ENCODE data around the gene ABCA10.

ABCA10 gene

GRCh38 chr17:69164206-69164605 is 64.4 kb downstream of the ABCA10 start:
- DNase-seq: no peak

DNA sequence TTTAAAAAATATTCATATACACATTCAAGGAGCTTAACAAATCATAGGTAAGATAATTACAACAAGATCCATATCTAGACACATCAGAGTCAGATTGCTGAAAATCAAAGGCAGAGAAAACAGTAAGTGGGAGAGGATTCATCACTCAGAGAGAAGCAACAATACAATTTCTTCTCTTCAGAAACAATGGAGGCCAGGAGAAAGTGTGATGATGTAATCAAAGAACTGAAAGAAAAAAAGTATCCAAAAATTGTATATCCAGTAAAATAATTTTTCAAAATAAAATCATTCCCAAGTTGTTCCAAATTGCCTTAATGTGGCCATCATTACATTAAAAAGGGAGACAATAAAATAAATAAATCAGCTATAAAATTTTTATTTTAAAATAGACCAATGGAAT is 69.2 kb downstream of the ABCA10 start:
- no peak for DNase-seq

- DNase-seq: no peak
Observed at GRCh38 chr17:69154267-69154666, 74.4 kb downstream of the ABCA10 start.

- no peak for DNase-seq
Observed at GRCh38 chr17:69150333-69150732, 78.3 kb downstream of the ABCA10 start.

GRCh38 chr17:69147460-69147859 is 81.2 kb downstream of the ABCA10 start:
- DNase-seq: no peak

GRCh38 chr17:69144331-69145255 is 84.0 kb downstream of the ABCA10 start:
- DNase-seq: no peak

DNA sequence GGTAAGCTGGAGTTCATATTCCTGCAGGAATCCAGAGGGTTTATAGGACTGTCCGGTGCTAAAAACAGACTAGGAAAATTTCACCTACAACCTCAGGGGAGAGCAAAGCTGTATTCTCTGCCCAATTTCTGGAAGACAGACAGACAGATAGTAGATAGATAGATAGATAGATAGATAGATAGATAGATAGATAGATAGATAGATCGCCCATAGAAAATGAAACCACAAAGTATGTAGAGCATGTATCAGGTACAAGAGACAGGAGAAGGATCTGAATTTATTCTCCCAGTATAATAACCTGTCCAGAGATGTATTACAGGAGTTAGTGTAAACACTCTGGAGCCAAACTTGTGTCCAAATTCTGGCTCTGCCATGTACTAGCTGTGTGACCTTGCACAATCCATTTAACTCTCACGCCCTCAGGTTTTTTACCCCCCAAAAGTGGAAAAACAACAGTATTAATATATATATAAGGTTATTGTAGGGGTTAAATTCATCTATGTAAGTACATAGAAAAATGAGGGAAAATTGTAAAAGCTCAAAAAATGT is 84.9 kb downstream of the ABCA10 start:
- no peak for DNase-seq

DNA sequence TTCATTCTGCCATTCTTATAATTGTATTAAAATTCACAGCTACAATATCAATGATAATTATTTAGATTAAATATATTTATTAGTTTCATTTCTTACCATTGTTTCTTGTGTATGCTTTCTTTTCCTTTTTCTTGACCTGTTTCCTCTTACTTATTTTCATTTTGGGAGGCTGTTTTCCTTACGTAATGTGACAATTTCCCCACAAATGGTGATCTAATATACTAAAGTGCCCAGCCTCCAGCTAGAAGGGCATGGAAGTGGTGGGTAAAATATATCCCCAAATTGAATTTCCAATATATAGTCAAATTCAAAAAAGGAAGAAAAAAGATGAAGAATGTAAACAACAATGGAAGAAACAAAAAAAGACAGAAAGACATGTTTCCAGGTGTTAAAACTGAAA is 85.5 kb downstream of the ABCA10 start:
- DNase-seq: no peak

DNA sequence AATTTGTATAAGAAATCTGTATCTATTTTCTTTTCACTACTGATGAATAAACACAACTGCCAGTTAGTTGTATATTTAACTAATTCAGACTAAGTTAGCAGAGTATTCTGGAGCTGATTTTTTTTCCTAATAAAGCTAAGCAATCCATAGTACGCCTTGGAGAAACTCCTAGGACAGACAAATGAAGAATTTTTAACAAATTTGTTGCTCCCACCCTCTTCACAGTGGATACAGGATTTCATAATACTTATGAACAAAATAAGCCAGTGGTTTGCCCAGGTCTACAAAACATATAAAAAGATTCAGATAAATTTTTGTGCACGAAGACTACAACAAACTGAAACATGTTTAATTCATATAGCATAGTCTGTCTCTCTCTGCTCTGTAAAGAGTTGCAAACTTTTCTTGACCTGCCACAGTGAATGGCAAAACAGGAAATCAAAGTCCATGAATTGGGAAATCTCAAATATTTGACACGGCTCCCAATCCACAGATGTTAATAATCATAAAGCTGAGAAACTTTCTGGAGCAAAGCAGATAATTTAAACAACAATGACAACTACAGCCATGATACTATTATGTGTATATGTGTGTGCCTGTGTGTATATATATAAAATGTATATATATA is 86.3 kb downstream of the ABCA10 start:
- no peak for DNase-seq

DNA sequence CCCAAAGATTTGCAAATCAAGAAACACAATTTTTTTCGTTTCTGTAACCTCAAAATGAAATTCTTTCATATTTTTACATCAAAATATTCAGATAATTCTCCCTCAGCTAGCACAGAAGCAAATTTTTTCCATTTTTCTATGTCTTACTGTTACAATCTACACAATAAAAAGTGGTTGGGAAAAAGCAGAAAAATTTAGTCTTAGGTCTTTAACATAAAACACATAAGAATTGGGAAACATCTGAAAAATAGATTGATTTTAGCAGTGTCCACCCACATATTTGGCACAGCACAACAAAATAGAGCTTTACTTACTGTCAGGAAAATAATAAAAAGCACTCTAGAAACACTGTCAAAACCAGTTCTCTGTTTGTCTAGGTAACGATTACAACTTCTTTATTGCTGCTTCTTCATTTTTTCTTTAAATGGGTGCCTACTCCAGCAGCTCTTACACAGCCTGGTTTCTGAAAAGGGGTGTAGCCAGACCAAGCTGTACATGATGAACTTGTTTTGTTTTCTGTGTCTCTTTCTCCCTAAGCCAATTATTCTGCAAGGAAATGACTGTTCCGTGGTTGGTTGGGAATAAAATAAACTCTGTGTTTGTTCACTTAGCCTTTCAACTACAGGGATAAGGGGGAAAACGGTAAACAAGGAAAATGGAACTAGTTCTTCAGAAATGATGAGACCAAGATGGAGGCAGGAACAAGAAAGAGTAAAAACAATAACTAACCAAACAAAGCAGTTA is 87.0 kb downstream of the ABCA10 start, which contains the start of gene ABCA6:
Gene ABCA6 (minus strand): TSS at position 465 of the 744 bp plus-strand sequence. CDS start 1,192 bp downstream, outside the sequence.
- no peak for DNase-seq

GRCh38 chr17:69134112-69134511 is 94.5 kb downstream of the ABCA10 start:
- DNase-seq: no peak

DNA sequence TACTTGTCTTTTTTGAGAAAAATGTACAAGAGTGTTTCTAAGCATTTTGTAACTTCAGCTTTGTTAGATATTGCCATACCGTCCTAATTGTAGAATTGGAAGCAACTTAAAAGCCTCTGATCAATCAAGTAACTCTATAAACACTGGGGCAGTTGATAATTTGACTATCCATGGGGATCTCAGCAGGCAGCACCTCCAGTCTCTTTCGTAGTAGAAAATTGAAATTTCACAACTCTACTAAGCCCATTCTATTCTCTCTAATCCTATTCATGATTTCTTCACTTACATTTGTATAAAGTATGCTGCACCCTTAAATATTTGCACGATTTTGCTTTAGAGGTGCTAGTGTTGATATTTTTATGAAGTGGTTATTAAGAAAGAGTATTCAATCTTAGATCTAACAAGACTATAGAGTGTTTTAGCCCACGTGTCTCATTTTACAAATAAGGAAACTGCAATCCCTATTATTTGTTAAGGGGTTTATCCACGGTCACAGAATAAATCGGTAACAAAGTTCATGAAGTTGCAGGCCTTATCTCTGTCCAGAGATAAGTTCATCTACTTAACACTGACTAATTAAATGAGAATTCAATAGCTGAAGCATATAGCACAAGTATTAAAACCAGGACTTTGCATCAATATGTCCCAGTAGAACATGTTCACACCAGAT is 97.9 kb downstream of the ABCA10 start:
- DNase-seq: no peak

GRCh38 chr17:69123626-69124025 is 105.0 kb downstream of the ABCA10 start:
- DNase-seq: no peak

DNA sequence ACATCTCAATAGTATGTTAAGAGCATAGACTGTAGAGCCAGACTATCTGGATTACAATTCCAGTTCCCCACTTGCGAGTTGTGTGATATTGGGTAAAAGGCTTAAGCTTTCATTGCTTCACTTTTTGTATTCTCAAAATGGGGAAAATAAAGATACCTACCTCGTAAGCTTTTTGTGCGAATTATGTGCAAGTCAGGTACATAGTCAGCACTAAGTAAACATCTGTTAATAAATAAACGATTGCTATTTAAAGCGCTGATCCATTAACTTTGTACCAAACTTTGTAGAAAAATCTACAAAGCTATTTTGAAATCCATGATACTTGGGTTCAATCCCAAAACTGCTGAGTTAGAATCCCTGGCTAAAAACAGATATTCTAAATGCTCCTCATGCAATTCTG is 106.6 kb downstream of the ABCA10 start:
- DNase-seq: no peak

- no peak for DNase-seq
Observed at GRCh38 chr17:69117855-69118784, 110.5 kb downstream of the ABCA10 start.

- DNase-seq: no peak
Observed at GRCh38 chr17:69111794-69112193, 116.8 kb downstream of the ABCA10 start.

GRCh38 chr17:69105907-69106730 is 122.5 kb downstream of the ABCA10 start:
- no peak for DNase-seq

GRCh38 chr17:69103557-69104233 is 124.9 kb downstream of the ABCA10 start:
- no peak for DNase-seq

DNA sequence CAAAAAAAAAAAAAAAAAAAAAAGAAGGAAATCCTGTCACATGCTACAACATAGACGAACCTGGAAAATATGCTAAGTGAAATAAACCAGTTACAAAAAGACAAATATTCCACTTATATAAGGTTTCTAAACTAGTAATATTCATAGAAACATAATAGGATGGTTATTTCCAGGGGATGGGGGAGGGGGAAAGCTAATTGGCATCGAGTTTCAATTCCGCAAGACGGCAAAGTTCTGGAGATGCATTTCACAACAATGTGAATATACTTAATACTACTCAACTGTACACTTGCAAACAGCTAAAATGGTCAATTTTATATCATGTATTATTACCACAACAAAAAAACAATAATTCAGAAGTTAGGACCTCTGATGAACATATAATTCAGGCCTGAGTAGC is 130.0 kb downstream of the ABCA10 start:
- DNase-seq: no peak

Measured in COR-L47 (cell line).